ENCODE data around the gene EN1.

Gene EN1

DNA sequence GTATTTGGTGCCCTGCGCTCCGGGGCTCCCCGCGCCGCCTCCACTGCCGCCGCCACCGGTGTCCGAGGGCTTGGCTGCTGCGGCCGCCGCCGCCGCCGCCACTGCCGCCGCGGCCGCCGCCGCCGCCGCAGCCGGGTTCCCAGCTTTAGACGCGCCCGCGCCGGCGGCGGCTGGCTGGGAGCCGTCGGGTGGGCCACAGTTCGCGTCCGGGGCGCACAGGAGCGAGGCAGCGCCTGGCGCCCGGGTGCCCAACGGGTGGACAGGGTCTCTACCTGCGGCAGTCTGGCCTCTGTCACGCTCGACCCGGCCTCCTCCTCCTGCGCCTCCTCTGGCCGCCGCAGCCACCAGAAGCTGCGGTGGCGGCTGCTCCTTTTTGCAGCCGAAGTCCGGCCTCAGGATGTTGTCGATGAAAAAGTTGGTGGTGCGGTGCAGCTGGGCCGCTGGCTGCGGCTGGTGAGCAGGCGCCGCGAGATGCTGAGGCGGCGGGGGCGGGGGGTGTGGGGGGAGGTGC is 951 bp downstream of the EN1 start:
- Histone ChIP-seq H3K4me1 (ENCODE audit: insufficient read depth, low read length, poor library complexity, severe bottlenecking) (no peaks in the 10 kb centered on the region), H3K4me2 (ENCODE audit: low read depth, low read length, poor library complexity, severe bottlenecking) (no peak overlapping the region), H4K20me1 (ENCODE audit: insufficient read depth, low read length, poor library complexity, severe bottlenecking) (no peaks in the 10 kb centered on the region), H3K27me3 (ENCODE audit: insufficient read depth, low read length, poor library complexity, severe bottlenecking) (no peaks in the 10 kb centered on the region), H3K9me2 (replicated peaks; ENCODE audit: low read depth, low read length) (no peaks in the 10 kb centered on the region), H3K9me3 (ENCODE audit: insufficient read depth, low read depth, low read length) (no peaks in the 10 kb centered on the region), H3K9ac (ENCODE audit: low read depth, low read length, poor library complexity, severe bottlenecking) (no peak overlapping the region), H3K79me2 (ENCODE audit: insufficient read depth, low read length) (no peaks in the 10 kb centered on the region), H3K36me3 (ENCODE audit: insufficient read depth, low read length) (no peaks in the 10 kb centered on the region), H3F3A (ENCODE audit: low read depth) (no peaks in the 10 kb centered on the region), H3K4me3 (ENCODE audit: low read length, poor library complexity, severe bottlenecking) (no peak overlapping the region), H2AFZ (ENCODE audit: low read length) (no peak overlapping the region)
- TF ChIP-seq EZH2phosphoT487 (IDR thresholded peaks at IDR 0.05; ENCODE audit: borderline replicate concordance), result no peak
- TF ChIP-seq, protein P1, sequence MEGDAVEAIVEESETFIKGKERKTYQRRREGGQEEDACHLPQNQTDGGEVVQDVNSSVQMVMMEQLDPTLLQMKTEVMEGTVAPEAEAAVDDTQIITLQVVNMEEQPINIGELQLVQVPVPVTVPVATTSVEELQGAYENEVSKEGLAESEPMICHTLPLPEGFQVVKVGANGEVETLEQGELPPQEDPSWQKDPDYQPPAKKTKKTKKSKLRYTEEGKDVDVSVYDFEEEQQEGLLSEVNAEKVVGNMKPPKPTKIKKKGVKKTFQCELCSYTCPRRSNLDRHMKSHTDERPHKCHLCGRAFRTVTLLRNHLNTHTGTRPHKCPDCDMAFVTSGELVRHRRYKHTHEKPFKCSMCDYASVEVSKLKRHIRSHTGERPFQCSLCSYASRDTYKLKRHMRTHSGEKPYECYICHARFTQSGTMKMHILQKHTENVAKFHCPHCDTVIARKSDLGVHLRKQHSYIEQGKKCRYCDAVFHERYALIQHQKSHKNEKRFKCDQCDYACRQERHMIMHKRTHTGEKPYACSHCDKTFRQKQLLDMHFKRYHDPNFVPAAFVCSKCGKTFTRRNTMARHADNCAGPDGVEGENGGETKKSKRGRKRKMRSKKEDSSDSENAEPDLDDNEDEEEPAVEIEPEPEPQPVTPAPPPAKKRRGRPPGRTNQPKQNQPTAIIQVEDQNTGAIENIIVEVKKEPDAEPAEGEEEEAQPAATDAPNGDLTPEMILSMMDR (conservative IDR thresholded peaks at IDR 0.05; ENCODE audit: low read length), result no peak

DNA sequence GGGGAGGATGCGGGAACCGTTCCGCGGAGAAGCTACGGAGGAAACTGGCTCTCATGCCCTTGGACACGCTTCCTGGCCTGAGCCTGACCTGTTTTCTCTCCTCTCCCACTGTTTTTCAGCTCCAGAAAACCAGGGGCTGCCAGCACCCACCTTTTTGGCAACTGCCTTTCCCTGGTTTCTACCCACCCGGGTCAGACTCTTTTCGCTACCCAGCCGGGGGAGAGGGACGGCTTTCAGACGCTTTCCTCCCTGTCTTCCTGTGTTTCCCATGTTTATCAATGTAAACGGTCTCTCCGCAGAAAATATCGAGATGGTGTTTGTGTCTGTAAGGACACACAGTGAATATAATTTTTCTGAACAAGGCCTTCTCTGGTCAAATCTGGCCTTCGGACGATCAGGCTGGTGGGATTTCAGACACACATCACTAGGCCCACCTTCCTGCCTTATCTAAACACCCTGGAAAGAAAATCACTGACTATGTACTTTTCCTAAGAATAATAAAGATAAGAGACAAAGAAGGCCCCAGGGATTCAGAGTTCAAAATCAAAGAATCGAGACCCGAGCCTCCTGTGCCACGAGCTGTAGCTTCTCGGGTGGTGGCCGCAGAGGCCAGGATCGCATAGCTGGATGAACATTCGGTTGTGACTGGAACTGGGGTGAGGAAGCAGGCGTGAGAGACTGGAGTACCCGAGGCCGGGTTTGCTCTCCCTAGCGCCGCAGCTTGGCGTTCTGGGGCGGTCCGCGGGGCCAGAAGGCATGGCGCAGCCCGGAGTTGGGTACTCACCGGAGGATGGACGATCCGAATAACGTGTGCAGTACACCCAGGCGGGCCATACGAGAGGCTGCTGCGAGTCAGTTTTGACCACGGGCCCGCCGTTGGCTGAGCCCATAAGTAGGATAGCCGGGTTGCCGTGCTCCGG is 1.7 kb downstream of the EN1 start:
- Histone ChIP-seq H3K4me3 (ENCODE audit: low read length, poor library complexity, severe bottlenecking) (no peak overlapping the region), H3K79me2 (ENCODE audit: insufficient read depth, low read length) (no peaks in the 10 kb centered on the region), H3K9me3 (ENCODE audit: insufficient read depth, low read depth, low read length) (no peaks in the 10 kb centered on the region), H3K9me2 (replicated peaks; ENCODE audit: low read depth, low read length) (no peaks in the 10 kb centered on the region), H3F3A (ENCODE audit: low read depth) (no peaks in the 10 kb centered on the region), H3K4me1 (ENCODE audit: insufficient read depth, low read length, poor library complexity, severe bottlenecking) (no peaks in the 10 kb centered on the region), H3K27me3 (ENCODE audit: insufficient read depth, low read length, poor library complexity, severe bottlenecking) (no peaks in the 10 kb centered on the region), H4K20me1 (ENCODE audit: insufficient read depth, low read length, poor library complexity, severe bottlenecking) (no peaks in the 10 kb centered on the region), H3K4me2 (ENCODE audit: low read depth, low read length, poor library complexity, severe bottlenecking) (no peak overlapping the region), H3K36me3 (ENCODE audit: insufficient read depth, low read length) (no peaks in the 10 kb centered on the region), H3K9ac (ENCODE audit: low read depth, low read length, poor library complexity, severe bottlenecking) (no peak overlapping the region), H2AFZ (ENCODE audit: low read length) (no peak overlapping the region)
- TF ChIP-seq, protein P1 (conservative IDR thresholded peaks at IDR 0.05; ENCODE audit: low read length), result no peak
- no peak for TF ChIP-seq EZH2phosphoT487 (IDR thresholded peaks at IDR 0.05; ENCODE audit: borderline replicate concordance)

DNA sequence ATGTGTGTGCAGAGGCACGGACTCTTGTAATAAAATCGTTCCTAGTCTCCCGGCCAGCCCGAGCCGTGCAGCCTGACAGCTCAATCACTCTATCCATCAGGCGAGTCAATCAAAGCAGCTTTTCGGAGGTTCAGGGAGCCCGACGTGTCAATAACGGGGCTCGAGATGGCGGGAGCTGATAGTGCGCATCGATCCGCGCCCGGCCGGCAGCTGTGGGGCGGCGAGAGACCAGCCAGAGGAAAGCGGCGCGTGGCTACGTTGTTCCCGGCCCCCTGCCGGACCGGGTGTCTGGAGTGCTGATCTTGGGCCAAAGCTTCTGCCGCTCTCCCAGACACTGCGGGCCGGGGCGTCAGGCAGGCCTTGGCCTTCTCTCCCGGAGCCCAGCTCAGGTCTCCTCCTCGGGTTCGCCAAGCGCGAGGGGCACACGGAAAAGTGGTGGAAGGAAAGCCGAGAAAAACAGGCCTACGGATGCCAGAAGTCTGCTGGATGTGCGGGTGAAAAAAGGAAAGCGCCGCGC is 2.4 kb downstream of the EN1 start:
- Histone ChIP-seq H3K9me3 (ENCODE audit: insufficient read depth, low read depth, low read length) (no peaks in the 10 kb centered on the region), H3K4me3 (ENCODE audit: low read length, poor library complexity, severe bottlenecking) (no peak overlapping the region), H4K20me1 (ENCODE audit: insufficient read depth, low read length, poor library complexity, severe bottlenecking) (no peaks in the 10 kb centered on the region), H3K36me3 (ENCODE audit: insufficient read depth, low read length) (no peaks in the 10 kb centered on the region), H3K4me1 (ENCODE audit: insufficient read depth, low read length, poor library complexity, severe bottlenecking) (no peaks in the 10 kb centered on the region), H3K27me3 (ENCODE audit: insufficient read depth, low read length, poor library complexity, severe bottlenecking) (no peaks in the 10 kb centered on the region), H3K79me2 (ENCODE audit: insufficient read depth, low read length) (no peaks in the 10 kb centered on the region), H3K9me2 (replicated peaks; ENCODE audit: low read depth, low read length) (no peaks in the 10 kb centered on the region), H3K9ac (ENCODE audit: low read depth, low read length, poor library complexity, severe bottlenecking) (no peak overlapping the region), H3K4me2 (ENCODE audit: low read depth, low read length, poor library complexity, severe bottlenecking) (no peak overlapping the region), H3F3A (ENCODE audit: low read depth) (no peaks in the 10 kb centered on the region), H2AFZ (ENCODE audit: low read length) (no peak overlapping the region)
- TF ChIP-seq, protein P1 (conservative IDR thresholded peaks at IDR 0.05; ENCODE audit: low read length), result no peak
- TF ChIP-seq EZH2phosphoT487 (IDR thresholded peaks at IDR 0.05; ENCODE audit: borderline replicate concordance), result no peak

Measured in Loucy (cell line).